Stimulated activated naive CD8-positive, alpha-beta T cell treated with anti-CD3 and anti-CD28 coated beads, Interleukin-15, amount 100 ng/mL, for 72 hours (primary cell): ENCODE results near the gene PEX13.
"Not testable (repeated sequence)": the region's sequence is repeated elsewhere in the genome, so short reads cannot be mapped to it uniquely, and the experiment has no call there.

Source experiments
- ATAC-seq: fragments of 150-1000 bp; cut with Tn5 transposase; 2 replicates; pipeline ENCODE4 v1.10.0; 2021; ENCODE audit warnings: mild to moderate bottlenecking, moderate library complexity
- DNase-seq, 2 donors: peaks; one replicate each; pipeline ENCODE4 v3.0.0; 2021 to 2022
- H3K27ac Mint-ChIP-seq, 2 donors: one replicate each; pipeline ENCODE4 v1.8.0; 2022; ENCODE audit warnings: mild to moderate bottlenecking in 2 of 2, mixed read lengths in 2 of 2, moderate library complexity in 2 of 2
- H3K27me3 Mint-ChIP-seq: one replicate; pipeline ENCODE4 v1.8.0; 2022; ENCODE audit warnings: mixed read lengths
- H3K4me1 Mint-ChIP-seq: one replicate; pipeline ENCODE4 v1.8.0; 2022; ENCODE audit warnings: mild to moderate bottlenecking, mixed read lengths
- H3K4me3 Mint-ChIP-seq, 2 donors: one replicate each; pipeline ENCODE4 v1.8.0; 2022; ENCODE audit warnings: mild to moderate bottlenecking in 2 of 2, mixed read lengths in 2 of 2, moderate library complexity in 1 of 2
- H3K9me3 Mint-ChIP-seq, 2 donors: one replicate each; pipeline ENCODE4 v1.8.0; 2022; ENCODE audit warnings: mixed read lengths in 2 of 2

The PEX13 gene

DNA sequence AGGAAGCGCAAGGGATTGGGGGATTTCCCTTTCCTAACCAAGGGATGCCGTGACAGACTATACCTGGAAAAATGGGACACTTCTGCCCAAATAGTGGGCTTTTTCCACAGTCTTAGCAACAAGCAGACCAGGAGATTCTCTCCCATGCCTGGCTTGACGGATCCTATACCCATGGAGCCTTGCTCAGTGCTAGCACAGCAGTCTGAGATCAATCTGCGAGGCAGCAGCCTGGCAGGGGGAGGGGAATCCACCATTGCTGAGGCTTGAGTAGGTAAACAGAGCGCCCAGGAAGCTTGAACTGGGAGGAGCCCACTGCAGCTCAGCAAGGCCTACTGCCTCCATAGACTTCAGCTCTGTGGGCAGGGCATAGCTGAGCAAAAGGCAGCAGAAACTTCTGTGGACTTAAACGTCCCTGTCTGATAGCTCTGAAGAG is 3.7 kb downstream of the PEX13 start:
- Mint-ChIP-seq H3K27ac (no peak overlapping the region), H3K4me3 (no peak overlapping the region), H3K9me3 (peaks cover 0 to 10% of the 10 kb centered on the region in 2 donors), H3K27me3 (no peaks in the 10 kb centered on the region), H3K4me1 (peaks cover 31% of the 10 kb centered on the region)
- DNase-seq (no peak), ATAC-seq (no peak)

DNA sequence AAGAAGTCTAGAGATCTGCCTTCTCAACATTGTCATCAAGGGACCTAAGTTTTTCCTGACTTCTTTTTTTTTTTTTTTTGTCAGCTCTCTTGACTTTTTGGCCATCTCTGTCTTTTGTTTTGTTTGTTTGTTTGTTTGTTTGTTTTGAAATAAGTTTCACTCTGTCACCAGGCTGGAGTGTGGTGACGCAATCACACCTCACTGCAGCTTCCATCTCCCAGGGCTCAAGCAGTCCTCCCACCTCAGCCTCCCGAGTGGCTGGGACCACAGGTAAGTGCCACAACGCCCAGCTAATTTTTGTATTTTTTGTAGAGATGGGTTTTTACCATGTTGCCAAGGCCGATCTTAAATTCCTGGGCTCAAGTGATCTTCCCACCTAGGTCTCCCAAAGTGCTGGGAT is 6.2 kb downstream of the PEX13 start:
- H3K4me1 Mint-ChIP-seq = peaks cover 31% of the 10 kb centered on the region
- no peak overlapping the region for H3K27ac Mint-ChIP-seq
- peaks cover 0 to 10% of the 10 kb centered on the region in 2 donors for H3K9me3 Mint-ChIP-seq
- no peaks in the 10 kb centered on the region for H3K27me3 Mint-ChIP-seq
- H3K4me3 Mint-ChIP-seq = no peak overlapping the region
- ATAC-seq = no peak
- DNase-seq = no peak

DNA sequence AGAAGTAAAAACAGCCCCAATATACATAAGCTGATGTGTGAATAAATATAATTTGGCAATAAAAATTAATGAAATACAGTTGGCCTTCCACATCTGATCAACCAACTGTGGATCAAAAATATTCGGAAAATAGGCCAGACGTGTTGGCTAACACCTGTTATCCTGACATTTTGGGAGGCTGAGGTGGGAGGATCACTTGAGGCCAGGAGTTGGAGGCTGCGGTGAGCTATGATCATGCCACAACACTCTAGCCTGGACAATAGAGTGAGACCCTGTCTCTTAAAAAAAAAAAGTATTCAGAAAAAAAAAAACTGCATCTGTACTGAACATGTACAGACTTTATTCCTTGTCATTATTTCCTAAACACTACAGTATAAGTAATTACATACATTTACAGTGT is 12.0 kb downstream of the PEX13 start:
- DNase-seq (no peak), ATAC-seq (no peak)
- Mint-ChIP-seq H3K4me1 (peaks cover 8% of the 10 kb centered on the region), H3K27ac (no peak overlapping the region), H3K9me3 (no peaks in the 10 kb centered on the region), H3K27me3 (no peaks in the 10 kb centered on the region), H3K4me3 (no peak overlapping the region)

DNA sequence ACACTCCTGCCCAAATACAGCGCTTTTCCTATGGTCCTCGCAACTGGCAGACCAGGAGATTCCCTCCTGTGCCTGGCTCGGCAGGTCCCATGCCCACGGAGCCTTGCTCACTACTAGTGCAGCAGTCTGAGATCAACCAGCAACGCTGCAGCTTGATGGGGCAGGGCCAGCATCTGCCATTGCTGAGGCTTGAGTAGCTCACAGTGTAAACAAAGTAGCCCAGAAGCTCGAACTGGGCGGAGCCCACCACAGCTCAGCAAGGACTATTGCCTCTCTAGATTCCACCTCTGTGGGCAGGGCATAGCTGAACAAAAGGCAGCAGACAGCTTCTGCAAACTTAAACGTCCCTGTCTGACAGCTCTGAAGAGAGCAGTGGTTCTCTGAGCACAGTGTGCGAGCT is 17.1 kb downstream of the PEX13 start:
- ATAC-seq, DNase-seq, H3K4me1 Mint-ChIP-seq, H3K4me3 Mint-ChIP-seq, H3K27ac Mint-ChIP-seq, H3K27me3 Mint-ChIP-seq: not testable (repeated sequence)
- H3K9me3 Mint-ChIP-seq = peaks cover 7 to 19% of the 10 kb centered on the region in 2 donors

DNA sequence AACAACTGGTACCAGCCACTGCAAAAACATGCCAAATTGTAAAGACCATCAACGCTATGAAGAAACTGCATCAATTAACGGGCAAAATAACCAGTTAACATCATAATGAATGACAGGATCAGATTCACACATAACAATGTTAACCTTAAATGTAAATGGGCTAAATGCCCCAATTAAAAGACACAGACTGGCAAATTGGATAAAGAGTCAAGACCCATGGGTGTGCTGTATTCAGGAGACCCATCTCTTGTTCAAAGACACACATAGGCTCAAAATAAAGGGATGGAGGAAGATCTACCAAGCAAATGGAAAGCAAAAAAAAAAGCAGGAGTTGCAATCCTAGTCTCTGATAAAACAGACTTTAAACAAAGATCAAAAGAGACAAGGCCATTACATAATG is 19.1 kb downstream of the PEX13 start:
- not testable (repeated sequence) for DNase-seq, ATAC-seq, H3K27me3 Mint-ChIP-seq, H3K4me3 Mint-ChIP-seq, H3K4me1 Mint-ChIP-seq, H3K27ac Mint-ChIP-seq
- H3K9me3 Mint-ChIP-seq = peaks cover 10 to 19% of the 10 kb centered on the region in 2 donors

DNA sequence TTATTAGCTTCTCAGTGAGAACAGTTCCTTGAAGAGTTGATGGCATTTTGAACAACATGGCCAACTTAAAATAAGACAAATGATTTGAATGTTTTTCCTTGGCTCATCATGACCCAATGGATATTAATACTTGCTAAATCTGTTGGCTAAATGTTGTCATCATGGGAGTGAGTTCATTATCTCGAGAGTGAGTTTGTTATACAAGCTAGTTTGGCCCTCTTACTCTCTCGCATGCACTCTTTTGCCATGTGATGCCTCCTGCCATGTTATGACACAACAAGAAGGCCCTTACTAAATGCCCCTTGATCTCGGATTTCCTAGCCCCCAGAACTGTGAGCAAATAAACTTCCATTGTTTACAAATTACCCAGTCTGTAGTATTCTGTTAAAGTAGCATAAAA is 25.3 kb downstream of the PEX13 start:
- peaks cover 7% of the 10 kb centered on the region for H3K4me1 Mint-ChIP-seq
- DNase-seq (no peak), ATAC-seq (no peak)
- no peak overlapping the region for H3K27ac Mint-ChIP-seq
- H3K27me3 Mint-ChIP-seq = no peaks in the 10 kb centered on the region
- H3K4me3 Mint-ChIP-seq = no peak overlapping the region
- H3K9me3 Mint-ChIP-seq = peaks cover 0 to 5% of the 10 kb centered on the region in 2 donors

DNA sequence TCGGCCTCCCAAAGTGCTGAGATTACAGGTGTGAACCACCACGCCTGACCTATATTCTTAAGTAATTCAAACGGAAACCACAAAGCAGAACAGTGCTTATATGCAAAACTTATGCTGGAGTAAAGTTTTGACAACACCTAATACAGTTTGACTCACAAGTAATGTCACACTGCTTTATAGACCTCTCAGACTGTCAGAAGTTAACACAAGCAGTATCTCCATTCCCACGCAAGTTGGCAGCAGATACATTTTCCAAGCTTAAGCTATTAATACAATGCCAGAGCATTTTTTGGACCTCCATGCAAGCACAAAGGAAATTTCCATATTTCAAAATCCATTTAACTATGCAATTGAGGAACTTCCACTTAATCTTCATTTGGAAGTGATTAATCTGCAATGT is 27.1 kb downstream of the PEX13 start:
- DNase-seq (no peak), ATAC-seq (no peak)
- H3K9me3 Mint-ChIP-seq = peaks cover 0 to 2% of the 10 kb centered on the region in 2 donors
- H3K27me3 Mint-ChIP-seq = no peaks in the 10 kb centered on the region
- H3K27ac Mint-ChIP-seq = peak overlapping the region in 1 of 2 donors; percentile 9
- peaks cover 7% of the 10 kb centered on the region for H3K4me1 Mint-ChIP-seq
- H3K4me3 Mint-ChIP-seq = no peak overlapping the region

DNA sequence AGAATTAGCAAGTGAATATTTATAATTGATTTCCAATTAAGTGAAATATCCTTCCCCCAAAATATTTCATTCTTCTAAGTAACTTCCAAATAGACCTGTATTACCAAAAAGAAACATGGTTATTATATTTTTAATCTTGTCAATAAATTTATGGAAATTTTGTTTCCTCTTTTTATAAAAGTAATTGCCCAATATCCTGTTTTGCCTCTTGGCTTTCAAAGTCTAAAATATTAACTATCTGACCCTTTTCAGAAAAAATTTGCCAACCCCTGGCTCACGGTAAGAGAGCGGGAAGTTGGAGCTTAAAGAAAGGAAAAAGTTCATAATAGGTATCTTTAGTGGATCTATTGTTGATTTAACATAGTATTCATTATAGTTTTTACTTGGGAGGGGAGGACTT is 27.7 kb downstream of the PEX13 start:
- Mint-ChIP-seq H3K27ac (no peak overlapping the region), H3K9me3 (no peaks in the 10 kb centered on the region), H3K4me1 (peaks cover 7% of the 10 kb centered on the region), H3K27me3 (no peaks in the 10 kb centered on the region), H3K4me3 (no peak overlapping the region)
- no peak for DNase-seq
- ATAC-seq = no peak

DNA sequence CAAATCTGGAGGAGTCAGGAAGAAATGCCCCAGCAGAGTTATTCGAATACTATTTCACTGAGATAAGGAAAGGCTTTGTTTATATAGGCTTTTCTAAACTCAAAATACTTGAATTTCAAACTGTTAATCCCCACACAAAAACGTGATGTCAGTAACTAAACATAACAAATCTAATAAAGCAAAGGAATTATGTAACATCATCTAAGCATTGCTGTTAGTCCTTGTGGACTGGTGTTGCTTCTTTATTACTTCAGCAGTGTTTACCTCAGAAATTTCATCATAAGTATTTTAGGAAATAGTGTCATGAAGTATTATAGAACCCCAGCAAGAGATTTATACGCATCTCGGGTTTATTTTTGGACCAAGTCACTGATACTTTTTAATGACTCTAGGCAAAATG is 28.5 kb downstream of the PEX13 start:
- H3K4me3 Mint-ChIP-seq = no peak overlapping the region
- DNase-seq = no peak

DNA sequence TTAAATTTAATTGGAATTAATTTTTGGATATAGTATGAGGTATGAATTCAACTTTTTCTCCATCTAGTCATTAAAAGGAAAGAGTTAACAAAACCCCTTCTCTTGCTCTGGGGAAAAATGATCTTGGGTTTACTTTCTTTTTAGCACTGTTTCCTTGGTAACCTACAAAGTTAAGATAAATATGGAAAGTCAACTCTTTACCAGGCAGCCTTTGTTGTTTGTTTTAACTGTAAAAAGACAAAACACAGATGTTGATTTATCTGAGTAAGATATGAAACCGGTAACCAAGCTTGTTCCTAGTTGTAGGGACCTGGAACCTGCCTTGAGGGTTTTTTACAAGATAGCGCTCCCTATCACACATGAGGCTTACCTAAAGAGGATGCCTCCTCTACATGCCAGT is 38.0 kb downstream of the PEX13 start:
- Mint-ChIP-seq H3K27ac (no peak overlapping the region), H3K4me3 (no peak overlapping the region), H3K9me3 (no peaks in the 10 kb centered on the region), H3K4me1 (no peaks in the 10 kb centered on the region), H3K27me3 (no peaks in the 10 kb centered on the region)
- DNase-seq (no peak), ATAC-seq (no peak)

More for the DNA sequence above, 28.5 kb downstream of the PEX13 start:
- ATAC-seq = no peak
- H3K4me1 Mint-ChIP-seq = peaks cover 7% of the 10 kb centered on the region
- H3K9me3 Mint-ChIP-seq = no peaks in the 10 kb centered on the region
- H3K27me3 Mint-ChIP-seq = no peaks in the 10 kb centered on the region
- no peak overlapping the region for H3K27ac Mint-ChIP-seq

DNA sequence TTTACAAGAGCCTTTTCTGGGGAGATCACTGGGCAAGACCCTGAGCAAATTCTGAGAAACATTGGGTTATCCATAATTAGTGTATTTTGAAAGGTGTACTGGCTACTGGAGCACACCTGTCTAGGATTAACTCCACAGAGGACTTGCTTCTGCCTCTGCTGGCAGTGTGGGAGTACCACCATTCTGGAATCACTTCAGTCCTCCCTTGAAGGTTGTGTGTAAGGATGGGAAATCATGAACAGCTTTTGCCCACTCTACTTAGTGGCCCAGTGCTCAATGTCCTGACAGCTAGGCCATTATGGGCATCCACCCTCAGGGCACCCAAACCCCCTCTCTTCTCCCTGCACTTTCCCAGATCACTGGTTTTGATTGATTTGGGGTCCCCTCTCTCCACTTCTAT is 40.0 kb downstream of the PEX13 start:
- no peak for ATAC-seq
- no peak overlapping the region for H3K4me3 Mint-ChIP-seq
- no peaks in the 10 kb centered on the region for H3K27me3 Mint-ChIP-seq
- DNase-seq = no peak
- no peaks in the 10 kb centered on the region for H3K9me3 Mint-ChIP-seq
- no peak overlapping the region for H3K27ac Mint-ChIP-seq
- H3K4me1 Mint-ChIP-seq = no peaks in the 10 kb centered on the region

DNA sequence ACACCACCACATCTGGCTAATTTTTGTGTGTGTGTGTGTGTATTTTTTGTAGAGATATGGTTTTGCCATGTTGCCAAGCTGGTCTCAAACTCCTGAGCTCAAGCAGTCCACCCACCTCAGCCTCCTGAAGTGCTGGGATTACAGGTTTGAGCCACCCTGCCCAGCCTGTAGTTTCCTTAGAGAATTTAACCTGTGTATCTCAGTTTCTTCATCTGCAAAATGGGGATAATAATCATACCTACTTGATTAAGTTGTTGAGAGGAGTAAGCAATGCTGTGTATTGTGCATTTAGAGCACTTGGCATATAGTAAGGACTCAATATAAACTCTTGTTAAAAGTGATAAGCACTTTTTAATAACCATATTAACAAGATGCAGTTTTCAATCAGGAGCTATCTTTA is 41.9 kb downstream of the PEX13 start:
- no peaks in the 10 kb centered on the region for H3K9me3 Mint-ChIP-seq
- H3K4me1 Mint-ChIP-seq = no peaks in the 10 kb centered on the region
- DNase-seq = no peak
- no peak overlapping the region for H3K27ac Mint-ChIP-seq
- no peak overlapping the region for H3K4me3 Mint-ChIP-seq
- no peak for ATAC-seq
- no peaks in the 10 kb centered on the region for H3K27me3 Mint-ChIP-seq

DNA sequence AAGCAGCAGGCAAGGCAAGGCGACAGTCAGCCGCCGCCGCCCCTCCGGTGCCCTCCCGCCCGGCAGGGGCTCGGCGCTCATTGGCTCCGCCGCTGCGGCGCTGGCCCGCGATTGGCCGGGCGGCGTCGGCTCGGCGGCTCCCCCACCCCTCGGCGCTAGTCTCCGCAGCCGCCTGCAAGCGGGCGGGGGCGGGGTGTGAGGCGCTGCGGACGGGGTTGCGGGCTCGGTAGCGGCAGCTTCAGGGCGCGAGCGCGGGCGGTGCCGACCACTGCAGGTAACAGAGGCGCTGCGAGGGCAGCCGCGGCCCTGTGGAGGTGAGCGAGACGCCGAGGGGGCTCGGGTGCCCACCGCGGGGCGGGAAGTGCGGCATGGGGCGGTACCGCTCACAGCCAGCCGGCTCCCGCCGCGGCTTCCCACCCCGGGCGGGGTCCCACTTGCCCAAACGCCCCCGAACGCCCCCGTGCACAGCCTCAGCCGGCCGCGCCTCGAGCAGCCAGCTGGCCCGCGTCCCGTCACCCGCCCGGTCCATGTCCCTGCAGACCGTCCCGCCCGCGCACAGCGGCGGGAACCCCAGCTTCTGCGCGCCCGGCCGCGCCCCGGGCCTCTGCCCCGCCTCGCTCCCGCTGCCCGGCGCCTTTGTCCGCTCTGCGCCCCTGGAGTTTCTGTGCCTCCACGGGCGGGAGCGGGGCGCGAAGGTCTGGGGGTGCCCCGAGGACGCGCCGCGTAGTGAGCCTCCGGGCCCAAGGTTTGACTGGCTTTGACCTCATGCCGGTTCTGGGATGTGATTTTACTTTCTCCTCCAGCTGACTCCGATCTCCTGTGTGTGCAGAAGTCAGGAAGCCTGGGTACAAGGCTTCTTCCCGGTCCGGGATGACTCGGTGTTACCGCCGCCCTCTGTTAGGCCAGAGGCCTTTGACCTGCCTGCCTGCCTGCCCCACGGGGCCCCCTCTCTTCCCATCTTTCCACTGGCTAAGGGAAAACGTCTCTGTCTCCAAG is 48.5 kb downstream of the PEX13 start, which contains the start of gene SANBR:
Gene SANBR (plus strand): TSS at position 158 of the 996 bp plus-strand sequence. CDS start 4,480 bp downstream, outside the sequence.
- Mint-ChIP-seq H3K9me3 (no peaks in the 10 kb centered on the region), H3K4me1 (peaks cover 6% of the 10 kb centered on the region), H3K27ac (peak within 1 kb of the TSS; percentile 42 to 75), H3K27me3 (no peaks in the 10 kb centered on the region), H3K4me3 (peak within 1 kb of the TSS; percentile 89 to 94)
- peak; percentile 98 for ATAC-seq
- peak; percentile 82 to 83 for DNase-seq

DNA sequence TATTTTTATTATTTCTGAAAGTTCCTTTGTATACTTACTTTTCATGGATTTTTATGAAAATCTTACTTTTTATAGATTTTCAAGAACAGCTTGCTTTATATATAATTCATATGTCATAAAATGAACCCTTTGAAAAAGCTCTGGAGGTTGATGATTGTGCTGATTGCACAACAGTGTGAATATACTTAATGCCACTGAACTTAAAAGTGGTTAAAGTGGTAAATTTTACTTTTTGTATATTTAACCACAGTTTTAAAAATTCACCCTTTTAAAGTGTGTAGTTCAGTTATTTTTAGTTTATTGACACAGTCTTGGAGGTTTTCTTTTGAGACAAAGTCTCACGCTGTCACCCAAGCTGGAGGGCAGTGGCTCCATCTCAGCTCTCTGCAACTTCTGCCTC is 56.6 kb downstream of the PEX13 start:
- Mint-ChIP-seq H3K4me3 (no peak overlapping the region), H3K27me3 (no peaks in the 10 kb centered on the region), H3K27ac (no peak overlapping the region), H3K9me3 (no peaks in the 10 kb centered on the region), H3K4me1 (no peaks in the 10 kb centered on the region)
- DNase-seq (no peak), ATAC-seq (no peak)

DNA sequence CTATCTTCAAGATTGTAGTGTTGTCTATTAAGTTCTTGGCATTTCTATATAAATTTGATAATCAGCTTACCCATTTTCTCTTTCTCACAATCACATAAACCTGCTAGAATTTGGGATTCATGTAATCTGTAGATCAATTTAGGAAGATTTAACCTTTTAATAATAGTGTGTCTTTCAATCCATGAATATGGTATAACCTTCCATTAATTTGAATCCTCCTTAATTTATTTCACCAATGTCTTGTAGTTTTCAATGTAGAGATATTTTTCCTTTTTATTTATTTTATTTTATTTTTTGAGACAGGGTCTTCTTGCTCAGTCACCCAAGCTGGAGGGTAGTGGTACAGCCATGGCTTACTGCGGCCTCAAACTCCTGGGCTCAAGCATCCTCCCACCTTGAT is 68.4 kb downstream of the PEX13 start:
- Mint-ChIP-seq H3K27ac (no peak overlapping the region), H3K27me3 (no peaks in the 10 kb centered on the region), H3K4me1 (no peaks in the 10 kb centered on the region), H3K9me3 (no peaks in the 10 kb centered on the region), H3K4me3 (no peak overlapping the region)
- ATAC-seq (no peak), DNase-seq (no peak)

DNA sequence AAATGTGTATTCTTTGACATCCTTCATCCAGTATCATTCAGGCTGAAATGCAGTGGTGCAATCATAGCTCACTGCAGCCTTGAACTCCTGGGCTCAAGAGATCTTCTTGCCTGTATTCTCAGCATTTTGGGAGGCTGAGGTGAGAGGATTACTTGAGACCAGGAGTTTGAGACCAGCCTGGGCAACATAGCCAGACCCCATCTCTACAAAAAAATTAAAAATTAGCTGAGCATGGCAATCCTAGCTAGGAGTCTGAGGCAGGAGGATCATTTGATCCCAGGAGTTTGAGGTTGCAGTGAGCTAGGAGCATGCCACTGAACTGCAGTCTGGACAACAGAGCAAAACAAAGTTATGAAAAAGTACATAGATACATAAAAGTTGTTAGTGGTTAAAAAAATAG is 72.3 kb downstream of the PEX13 start:
- Mint-ChIP-seq H3K4me3 (no peak overlapping the region), H3K27ac (no peak overlapping the region), H3K27me3 (no peaks in the 10 kb centered on the region), H3K9me3 (no peaks in the 10 kb centered on the region), H3K4me1 (no peaks in the 10 kb centered on the region)
- no peak for ATAC-seq
- DNase-seq = no peak
